Ectodermal cell (in vitro differentiated cells): ENCODE data around the gene SEPTIN5.

Experiments used
- H3K27ac ChIP-seq: 2 replicates; pipeline ENCODE4 v1.7.0; 2013; ENCODE audit warnings: mild to moderate bottlenecking, low read depth, low read length; ENCODE audit not compliant: insufficient read depth, poor library complexity, severe bottlenecking
- H3K27me3 ChIP-seq: 2 replicates; pipeline ENCODE4 v1.7.0; 2013; ENCODE audit warnings: mild to moderate bottlenecking, low read length; ENCODE audit not compliant: insufficient read depth, control insufficient read depth, poor library complexity, severe bottlenecking
- H3K36me3 ChIP-seq: one replicate; pipeline ENCODE4 v1.7.0; 2013; ENCODE audit warnings: low read length; ENCODE audit not compliant: control insufficient read depth, insufficient read depth
- H3K4me1 ChIP-seq: one replicate; pipeline ENCODE4 v1.7.0; 2013; ENCODE audit warnings: low read length; ENCODE audit not compliant: control insufficient read depth, insufficient read depth
- H3K4me3 ChIP-seq: 2 replicates; pipeline ENCODE4 v1.7.0; 2013; ENCODE audit warnings: low read depth, low read length, control low read depth; ENCODE audit not compliant: insufficient read depth
- H3K9me3 ChIP-seq: 2 replicates; pipeline ENCODE4 v1.7.0; 2013; ENCODE audit warnings: mild to moderate bottlenecking, low read length, moderate library complexity; ENCODE audit not compliant: control insufficient read depth
- WGBS, 2 experiments: methylation state at CpG; one replicate each; pipeline ENCODE4 v1.1.7; 2013; ENCODE audit warnings: missing lambda C conversion rate in 2 of 2; 5-methylcytosine and 5-hydroxymethylcytosine counted together

The SEPTIN5 gene

GRCh38 chr22:19763458-19764298 lies 49.4 kb downstream of the SEPTIN5 start:
- H3K27me3 ChIP-seq: peaks cover 99% of the 10 kb centered on the region
- H3K27ac ChIP-seq: no peak overlapping the region
- H3K4me3 ChIP-seq: no peak overlapping the region
- H3K4me1 ChIP-seq: peaks cover 32% of the 10 kb centered on the region
- no peaks in the 10 kb centered on the region for H3K9me3 ChIP-seq
- no peaks in the 10 kb centered on the region for H3K36me3 ChIP-seq
- 53 to 57% methylated on average over 39 of the region's 39 CpGs for WGBS, 2 experiments

DNA sequence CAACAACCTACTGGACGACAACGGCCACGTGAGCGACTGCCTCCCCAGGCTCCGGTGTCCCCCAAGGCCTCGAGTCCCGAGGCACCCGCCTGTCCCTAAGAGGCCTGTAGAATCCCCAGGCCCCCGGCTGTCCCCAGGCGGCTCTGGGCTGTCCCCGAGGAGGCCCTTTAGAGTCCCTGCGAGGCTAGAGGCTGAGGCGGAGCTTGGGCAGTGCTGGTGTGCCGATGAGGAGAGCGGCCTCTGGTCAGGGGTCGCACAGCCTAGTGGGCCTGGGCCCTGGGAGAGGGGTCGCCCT lies 49.9 kb downstream of the SEPTIN5 start:
- no peaks in the 10 kb centered on the region for H3K9me3 ChIP-seq
- H3K4me1 ChIP-seq: peaks cover 26% of the 10 kb centered on the region
- H3K4me3 ChIP-seq: no peak overlapping the region
- H3K27ac ChIP-seq: no peak overlapping the region
- H3K36me3 ChIP-seq: no peaks in the 10 kb centered on the region
- peaks cover 99% of the 10 kb centered on the region for H3K27me3 ChIP-seq
- 56% methylated on average over 17 of the region's 17 CpGs for WGBS, 2 experiments

DNA sequence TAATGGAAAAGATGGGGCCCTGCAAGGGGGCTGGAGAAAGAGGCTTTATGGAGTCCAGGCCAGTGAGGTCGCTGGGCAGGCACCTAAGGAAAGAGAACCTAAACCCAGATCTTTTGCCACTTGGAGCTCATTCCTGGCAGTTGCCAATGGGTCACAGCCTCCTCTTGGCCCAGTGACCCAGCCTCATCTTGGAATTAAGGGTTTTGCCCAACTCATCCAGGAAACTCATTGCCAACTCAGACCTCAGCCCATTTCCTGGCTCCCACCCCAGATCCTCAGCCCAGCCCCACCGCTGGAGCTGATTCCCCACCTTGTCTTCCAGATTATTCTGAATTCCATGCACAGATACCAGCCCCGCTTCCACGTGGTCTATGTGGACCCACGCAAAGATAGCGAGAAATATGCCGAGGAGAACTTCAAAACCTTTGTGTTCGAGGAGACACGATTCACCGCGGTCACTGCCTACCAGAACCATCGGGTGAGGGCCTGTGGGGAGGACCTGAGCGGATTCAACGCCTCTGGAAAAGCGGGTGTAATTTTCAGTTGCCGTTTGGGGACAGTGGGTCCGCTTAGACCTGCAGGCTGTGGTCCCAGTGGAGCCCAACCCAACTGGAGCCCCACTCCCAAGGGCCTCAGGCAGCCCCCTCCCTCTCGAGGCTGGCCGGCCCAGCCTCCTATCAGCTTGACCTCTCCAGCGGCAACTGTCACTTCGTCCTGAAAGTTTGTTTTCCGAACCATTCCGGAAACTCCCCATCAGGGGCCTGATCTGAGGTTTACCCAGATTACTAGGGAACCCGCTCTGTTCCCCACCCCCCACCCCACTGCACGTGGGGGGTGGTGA lies 50.6 kb downstream of the SEPTIN5 start:
- Histone ChIP-seq H3K4me1 (peaks cover 20% of the 10 kb centered on the region), H3K9me3 (no peaks in the 10 kb centered on the region), H3K4me3 (no peak overlapping the region), H3K27ac (no peak overlapping the region), H3K27me3 (peaks cover 99% of the 10 kb centered on the region), H3K36me3 (no peaks in the 10 kb centered on the region)
- WGBS, 2 experiments: 21 to 28% methylated on average over 24 to 25 of the region's 25 CpGs

DNA sequence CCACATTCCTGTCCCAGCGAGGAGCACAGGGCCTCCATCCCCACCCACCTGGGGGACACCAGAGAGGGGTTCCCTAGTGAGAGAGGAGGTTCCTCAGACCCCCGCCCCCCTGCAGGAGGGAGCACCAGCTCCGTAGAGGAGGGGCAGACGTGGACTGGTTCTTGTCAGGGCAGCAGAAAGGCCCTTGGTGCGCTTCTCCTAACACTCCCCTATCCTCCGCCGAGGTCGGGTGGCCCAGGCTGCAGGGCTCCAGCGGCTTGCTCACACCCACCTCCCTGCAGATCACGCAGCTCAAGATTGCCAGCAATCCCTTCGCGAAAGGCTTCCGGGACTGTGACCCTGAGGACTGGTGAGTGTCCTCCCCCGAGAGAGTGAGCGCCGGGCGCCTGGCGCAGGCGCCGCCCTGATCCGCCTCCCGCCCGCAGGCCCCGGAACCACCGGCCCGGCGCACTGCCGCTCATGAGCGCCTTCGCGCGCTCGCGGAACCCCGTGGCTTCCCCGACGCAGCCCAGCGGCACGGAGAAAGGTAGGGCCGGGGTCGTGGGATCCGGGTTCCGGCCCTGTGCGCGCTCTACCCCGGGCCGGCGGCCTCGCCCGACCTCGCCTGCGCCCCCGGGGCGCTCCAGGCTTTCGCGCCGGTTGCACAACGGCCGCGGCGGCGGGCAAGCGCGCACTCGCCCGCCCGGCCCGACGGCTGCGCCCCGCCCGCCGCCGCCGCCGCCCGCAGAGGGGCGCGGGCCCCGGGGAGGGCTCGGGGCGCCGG lies 51.4 kb downstream of the SEPTIN5 start:
- no peaks in the 10 kb centered on the region for H3K9me3 ChIP-seq
- no peak overlapping the region for H3K4me3 ChIP-seq
- H3K27me3 ChIP-seq: peaks cover 100% of the 10 kb centered on the region
- H3K27ac ChIP-seq: no peak overlapping the region
- 1 to 2% methylated on average over 82 to 83 of the region's 83 CpGs for WGBS, 2 experiments
- H3K4me1 ChIP-seq: peaks cover 16% of the 10 kb centered on the region
- no peaks in the 10 kb centered on the region for H3K36me3 ChIP-seq

DNA sequence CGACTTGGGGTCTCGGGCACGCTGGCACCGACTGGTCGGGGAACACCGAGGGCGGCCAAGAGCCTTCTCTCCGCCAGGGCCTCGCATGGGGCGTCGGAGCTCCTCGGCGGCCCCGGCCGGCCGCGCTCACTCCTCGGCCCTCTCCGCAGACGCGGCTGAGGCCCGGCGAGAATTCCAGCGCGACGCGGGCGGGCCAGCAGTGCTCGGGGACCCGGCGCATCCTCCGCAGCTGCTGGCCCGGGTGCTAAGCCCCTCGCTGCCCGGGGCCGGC lies 51.9 kb downstream of the SEPTIN5 start:
- no peaks in the 10 kb centered on the region for H3K9me3 ChIP-seq
- H3K27ac ChIP-seq: no peak overlapping the region
- no peaks in the 10 kb centered on the region for H3K36me3 ChIP-seq
- WGBS, 2 experiments: 2% methylated on average over 36 of the region's 36 CpGs
- peaks cover 16% of the 10 kb centered on the region for H3K4me1 ChIP-seq
- H3K4me3 ChIP-seq: no peak overlapping the region
- H3K27me3 ChIP-seq: peaks cover 100% of the 10 kb centered on the region

- Histone ChIP-seq H3K36me3 (no peaks in the 10 kb centered on the region), H3K4me1 (peaks cover 16% of the 10 kb centered on the region), H3K27me3 (peaks cover 100% of the 10 kb centered on the region), H3K27ac (no peak overlapping the region), H3K4me3 (no peak overlapping the region), H3K9me3 (no peaks in the 10 kb centered on the region)
- 4% methylated on average over 103 of the region's 103 CpGs for WGBS, 2 experiments
These were observed 52.5 kb downstream of the SEPTIN5 start for GRCh38 chr22:19766511-19767426.

DNA sequence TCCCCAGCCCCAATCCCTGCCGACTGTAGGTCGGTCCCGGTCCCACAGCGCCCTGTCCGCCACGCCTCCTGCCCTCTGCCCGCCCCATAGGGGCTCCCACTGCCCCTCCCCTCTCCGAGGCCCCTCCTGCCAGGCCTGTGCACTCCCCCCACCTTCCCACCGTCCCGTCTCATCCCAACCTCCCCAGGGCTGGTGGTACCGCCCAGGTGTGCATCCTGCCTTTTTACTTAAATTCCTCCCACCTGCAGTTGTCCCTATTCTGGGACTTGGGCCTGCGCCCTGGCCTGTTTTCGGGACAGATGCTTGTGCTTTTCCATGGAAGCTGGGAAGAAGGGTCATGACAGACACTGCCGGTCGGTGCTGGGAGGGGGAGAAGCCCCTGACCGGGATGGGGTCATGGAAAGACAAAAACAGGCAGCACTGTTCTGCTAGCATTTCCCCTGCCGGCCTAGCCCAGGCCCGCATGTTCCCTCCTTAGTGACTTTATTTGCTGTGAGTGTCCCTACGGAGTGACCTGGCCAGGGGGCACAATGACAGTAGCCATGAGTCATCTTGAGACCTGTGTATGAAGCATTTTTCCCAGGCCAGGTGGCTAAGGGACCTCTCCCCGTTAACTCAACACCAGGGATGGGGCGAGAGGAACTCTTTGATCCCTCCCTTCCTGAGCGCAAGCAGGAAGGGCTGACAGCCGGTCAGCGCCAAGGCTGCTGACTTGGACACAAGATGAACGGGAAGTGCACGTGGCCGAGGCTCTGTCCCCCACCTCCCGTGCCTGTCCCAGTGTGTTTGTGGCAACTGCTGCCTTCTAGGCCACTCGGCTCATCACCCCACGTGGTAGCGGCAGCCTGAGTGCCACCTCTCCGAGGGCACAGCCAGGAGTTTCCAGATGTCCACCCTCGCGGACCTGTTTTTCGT lies 53.4 kb downstream of the SEPTIN5 start:
- WGBS, 2 experiments: 25% methylated on average over 35 of the region's 35 CpGs
- Histone ChIP-seq H3K36me3 (no peaks in the 10 kb centered on the region), H3K4me3 (no peak overlapping the region), H3K9me3 (no peaks in the 10 kb centered on the region), H3K4me1 (peaks cover 16% of the 10 kb centered on the region), H3K27me3 (peaks cover 96% of the 10 kb centered on the region), H3K27ac (no peak overlapping the region)

DNA sequence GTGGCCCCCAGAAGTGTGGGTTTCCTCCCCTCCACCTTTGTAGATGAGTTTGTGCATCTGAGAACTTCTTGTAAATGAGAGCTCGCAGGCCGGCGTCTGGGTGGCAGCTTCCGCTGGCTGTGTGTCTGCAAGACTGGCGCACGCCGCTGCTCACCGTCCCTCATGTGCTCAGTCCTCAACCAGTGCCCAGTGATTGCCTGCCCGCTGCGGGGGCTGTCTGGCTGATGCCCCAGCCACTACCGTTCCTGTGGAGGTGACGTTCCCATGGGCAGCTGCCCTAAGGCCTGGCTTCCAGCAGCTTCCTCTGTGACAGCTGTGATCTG lies 55.1 kb downstream of the SEPTIN5 start:
- Histone ChIP-seq H3K27me3 (peaks cover 80% of the 10 kb centered on the region), H3K9me3 (no peaks in the 10 kb centered on the region), H3K36me3 (no peaks in the 10 kb centered on the region), H3K4me1 (peaks cover 21% of the 10 kb centered on the region), H3K4me3 (no peak overlapping the region), H3K27ac (no peak overlapping the region)
- 95 to 96% methylated on average over 12 of the region's 12 CpGs for WGBS, 2 experiments
